Measurements from ENCODE around the gene MFSD1.

DNA sequence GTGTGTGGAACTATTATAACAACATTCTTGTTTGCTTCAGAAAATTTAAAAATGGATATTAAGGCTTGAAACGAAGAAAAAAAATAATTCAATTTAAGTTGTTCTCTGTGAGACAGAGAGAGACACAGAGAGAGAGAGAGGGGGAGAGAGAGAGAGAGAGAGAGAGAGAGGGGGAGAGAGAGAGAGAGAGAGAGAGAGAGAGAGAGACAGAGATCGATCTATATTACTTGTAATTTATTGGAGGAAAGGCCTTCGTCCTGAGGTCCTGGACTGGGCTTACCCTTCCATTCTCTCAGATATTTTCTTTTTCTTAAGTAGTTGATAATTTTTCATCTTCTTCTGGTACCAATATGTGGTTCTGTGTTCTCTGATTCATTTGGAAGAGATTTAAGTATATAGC lies 25.9 kb downstream of the MFSD1 start:
- TF ChIP-seq, protein P1, sequence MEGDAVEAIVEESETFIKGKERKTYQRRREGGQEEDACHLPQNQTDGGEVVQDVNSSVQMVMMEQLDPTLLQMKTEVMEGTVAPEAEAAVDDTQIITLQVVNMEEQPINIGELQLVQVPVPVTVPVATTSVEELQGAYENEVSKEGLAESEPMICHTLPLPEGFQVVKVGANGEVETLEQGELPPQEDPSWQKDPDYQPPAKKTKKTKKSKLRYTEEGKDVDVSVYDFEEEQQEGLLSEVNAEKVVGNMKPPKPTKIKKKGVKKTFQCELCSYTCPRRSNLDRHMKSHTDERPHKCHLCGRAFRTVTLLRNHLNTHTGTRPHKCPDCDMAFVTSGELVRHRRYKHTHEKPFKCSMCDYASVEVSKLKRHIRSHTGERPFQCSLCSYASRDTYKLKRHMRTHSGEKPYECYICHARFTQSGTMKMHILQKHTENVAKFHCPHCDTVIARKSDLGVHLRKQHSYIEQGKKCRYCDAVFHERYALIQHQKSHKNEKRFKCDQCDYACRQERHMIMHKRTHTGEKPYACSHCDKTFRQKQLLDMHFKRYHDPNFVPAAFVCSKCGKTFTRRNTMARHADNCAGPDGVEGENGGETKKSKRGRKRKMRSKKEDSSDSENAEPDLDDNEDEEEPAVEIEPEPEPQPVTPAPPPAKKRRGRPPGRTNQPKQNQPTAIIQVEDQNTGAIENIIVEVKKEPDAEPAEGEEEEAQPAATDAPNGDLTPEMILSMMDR (IDR thresholded peaks at IDR 0.05): no peak
- no peak for TF ChIP-seq POLR2A (IDR thresholded peaks at IDR 0.05)
- TF ChIP-seq POLR2AphosphoS5 (IDR thresholded peaks at IDR 0.05): no peak
